Measurements from ENCODE around the gene CCSER2.

DNA sequence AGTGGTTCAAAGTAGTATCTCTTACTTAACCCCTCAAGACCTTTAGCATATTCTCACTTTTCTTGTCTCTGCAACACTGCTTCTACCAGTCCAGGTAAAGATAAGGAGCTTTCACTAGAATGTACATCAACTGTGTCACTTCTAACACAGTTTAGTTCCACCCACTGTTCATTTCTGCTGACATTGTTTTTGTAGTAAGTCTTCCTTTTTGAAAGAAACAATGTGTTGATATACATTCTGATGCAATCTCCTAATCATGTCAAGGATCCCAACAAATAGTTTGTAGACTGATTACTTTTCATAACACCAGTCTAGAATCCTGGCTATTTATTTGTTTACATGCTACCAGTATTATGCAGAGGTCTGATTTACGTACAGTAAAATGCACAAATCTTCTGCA is 47.5 kb downstream of the CCSER2 start:
- TF ChIP-seq POLR2AphosphoS5 (IDR thresholded peaks at IDR 0.05; ENCODE audit: low read depth, low read length) (no peak), EZH2 (IDR thresholded peaks at IDR 0.05) (no peak), CTCF (IDR thresholded peaks at IDR 0.05 in 2 of 3, conservative IDR thresholded peaks at IDR 0.05 in 1 of 3; ENCODE audit: borderline replicate concordance in 1 of 3, insufficient read depth in 1 of 3, low read depth in 2 of 3, low read length in 2 of 3) (no peak), POLR2A (IDR thresholded peaks at IDR 0.05; ENCODE audit: borderline replicate concordance, extremely low read depth, insufficient read depth, insufficient read length) (no peak), SP1 (IDR thresholded peaks at IDR 0.05; ENCODE audit: low read depth) (no peak), EZH2phosphoT487 (IDR thresholded peaks at IDR 0.05; ENCODE audit: borderline replicate concordance) (no peak)
- TF ChIP-seq, protein P1, sequence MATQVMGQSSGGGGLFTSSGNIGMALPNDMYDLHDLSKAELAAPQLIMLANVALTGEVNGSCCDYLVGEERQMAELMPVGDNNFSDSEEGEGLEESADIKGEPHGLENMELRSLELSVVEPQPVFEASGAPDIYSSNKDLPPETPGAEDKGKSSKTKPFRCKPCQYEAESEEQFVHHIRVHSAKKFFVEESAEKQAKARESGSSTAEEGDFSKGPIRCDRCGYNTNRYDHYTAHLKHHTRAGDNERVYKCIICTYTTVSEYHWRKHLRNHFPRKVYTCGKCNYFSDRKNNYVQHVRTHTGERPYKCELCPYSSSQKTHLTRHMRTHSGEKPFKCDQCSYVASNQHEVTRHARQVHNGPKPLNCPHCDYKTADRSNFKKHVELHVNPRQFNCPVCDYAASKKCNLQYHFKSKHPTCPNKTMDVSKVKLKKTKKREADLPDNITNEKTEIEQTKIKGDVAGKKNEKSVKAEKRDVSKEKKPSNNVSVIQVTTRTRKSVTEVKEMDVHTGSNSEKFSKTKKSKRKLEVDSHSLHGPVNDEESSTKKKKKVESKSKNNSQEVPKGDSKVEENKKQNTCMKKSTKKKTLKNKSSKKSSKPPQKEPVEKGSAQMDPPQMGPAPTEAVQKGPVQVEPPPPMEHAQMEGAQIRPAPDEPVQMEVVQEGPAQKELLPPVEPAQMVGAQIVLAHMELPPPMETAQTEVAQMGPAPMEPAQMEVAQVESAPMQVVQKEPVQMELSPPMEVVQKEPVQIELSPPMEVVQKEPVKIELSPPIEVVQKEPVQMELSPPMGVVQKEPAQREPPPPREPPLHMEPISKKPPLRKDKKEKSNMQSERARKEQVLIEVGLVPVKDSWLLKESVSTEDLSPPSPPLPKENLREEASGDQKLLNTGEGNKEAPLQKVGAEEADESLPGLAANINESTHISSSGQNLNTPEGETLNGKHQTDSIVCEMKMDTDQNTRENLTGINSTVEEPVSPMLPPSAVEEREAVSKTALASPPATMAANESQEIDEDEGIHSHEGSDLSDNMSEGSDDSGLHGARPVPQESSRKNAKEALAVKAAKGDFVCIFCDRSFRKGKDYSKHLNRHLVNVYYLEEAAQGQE (IDR thresholded peaks at IDR 0.05; ENCODE audit: low read depth), result no peak
